GM12874 (cell line): ENCODE data around the gene HBG1.

Experiments used
- TF ChIP-seq, protein P1 (sequence below): IDR thresholded peaks from 2 replicates; pipeline ENCODE4 v1.5.1; 2011; ENCODE audit warnings: low read depth, mild to moderate bottlenecking, control low read depth, low read length, moderate library complexity; ENCODE audit not compliant: insufficient read depth

HBG1 gene

DNA sequence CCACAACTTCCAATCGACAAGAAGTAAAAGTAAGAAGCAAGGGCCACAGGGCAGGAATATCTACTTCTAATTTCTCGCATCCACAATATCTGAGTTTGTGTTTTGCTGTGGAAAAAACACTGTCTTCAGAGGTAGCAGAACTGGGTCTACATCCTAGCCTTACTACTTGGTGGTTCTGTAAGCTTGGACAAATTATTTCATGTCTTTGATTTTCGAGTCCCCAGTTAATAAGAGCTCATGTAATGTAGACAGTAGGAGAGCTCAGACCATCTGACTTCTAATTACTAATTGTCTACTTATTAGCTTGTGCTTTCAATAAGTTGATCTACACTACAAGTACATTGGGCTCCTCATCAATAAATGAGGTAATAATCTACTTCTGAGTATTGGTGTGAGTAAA lies 33.4 kb upstream of the HBG1 start:
- TF ChIP-seq, protein P1, sequence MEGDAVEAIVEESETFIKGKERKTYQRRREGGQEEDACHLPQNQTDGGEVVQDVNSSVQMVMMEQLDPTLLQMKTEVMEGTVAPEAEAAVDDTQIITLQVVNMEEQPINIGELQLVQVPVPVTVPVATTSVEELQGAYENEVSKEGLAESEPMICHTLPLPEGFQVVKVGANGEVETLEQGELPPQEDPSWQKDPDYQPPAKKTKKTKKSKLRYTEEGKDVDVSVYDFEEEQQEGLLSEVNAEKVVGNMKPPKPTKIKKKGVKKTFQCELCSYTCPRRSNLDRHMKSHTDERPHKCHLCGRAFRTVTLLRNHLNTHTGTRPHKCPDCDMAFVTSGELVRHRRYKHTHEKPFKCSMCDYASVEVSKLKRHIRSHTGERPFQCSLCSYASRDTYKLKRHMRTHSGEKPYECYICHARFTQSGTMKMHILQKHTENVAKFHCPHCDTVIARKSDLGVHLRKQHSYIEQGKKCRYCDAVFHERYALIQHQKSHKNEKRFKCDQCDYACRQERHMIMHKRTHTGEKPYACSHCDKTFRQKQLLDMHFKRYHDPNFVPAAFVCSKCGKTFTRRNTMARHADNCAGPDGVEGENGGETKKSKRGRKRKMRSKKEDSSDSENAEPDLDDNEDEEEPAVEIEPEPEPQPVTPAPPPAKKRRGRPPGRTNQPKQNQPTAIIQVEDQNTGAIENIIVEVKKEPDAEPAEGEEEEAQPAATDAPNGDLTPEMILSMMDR, result no peak

DNA sequence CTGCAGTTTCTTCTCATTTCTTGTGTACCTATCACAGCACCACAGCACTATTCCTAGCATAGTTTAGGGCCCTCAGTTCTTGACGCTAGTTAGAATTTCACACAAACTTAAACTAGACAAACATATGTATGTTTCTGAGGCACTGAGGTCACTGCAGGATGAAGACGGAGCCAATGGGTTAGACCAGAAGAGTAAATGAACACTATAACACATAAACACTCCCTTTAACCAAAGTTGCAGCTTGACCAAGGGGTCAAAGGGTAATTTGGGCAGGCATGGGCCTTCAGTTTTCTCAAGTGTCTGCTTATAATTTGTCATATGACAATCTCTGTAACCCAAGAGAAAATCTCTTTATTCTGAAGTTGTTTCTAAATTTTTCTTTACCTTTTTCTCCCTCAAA lies 33.0 kb upstream of the HBG1 start:
- TF ChIP-seq, protein P1, result no peak

DNA sequence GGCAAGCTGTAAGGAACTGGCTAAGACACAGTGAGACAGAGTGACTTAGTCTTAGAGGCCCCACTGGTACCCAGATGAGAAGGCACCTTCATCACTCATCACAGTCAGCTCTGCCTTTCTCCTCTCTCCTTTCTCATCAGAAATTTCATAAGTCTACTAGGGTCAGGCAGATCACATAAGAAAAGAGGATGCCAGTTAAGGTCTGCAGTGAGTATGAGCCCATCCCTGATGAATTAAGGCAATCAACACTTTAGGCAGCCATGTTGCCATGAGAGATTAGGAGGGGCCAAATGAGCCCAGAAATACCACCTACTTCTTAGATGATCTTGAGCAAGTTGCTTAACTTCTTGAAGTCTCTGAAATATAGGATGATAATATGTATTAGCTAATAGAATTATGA lies 31.9 kb upstream of the HBG1 start:
- TF ChIP-seq, protein P1, result no peak

DNA sequence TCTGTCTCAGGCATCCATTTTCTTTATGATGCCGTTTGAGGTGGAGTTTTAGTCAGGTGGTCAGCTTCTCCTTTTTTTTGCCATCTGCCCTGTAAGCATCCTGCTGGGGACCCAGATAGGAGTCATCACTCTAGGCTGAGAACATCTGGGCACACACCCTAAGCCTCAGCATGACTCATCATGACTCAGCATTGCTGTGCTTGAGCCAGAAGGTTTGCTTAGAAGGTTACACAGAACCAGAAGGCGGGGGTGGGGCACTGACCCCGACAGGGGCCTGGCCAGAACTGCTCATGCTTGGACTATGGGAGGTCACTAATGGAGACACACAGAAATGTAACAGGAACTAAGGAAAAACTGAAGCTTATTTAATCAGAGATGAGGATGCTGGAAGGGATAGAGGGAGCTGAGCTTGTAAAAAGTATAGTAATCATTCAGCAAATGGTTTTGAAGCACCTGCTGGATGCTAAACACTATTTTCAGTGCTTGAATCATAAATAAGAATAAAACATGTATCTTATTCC lies 31.0 kb upstream of the HBG1 start:
- TF ChIP-seq, protein P1, result no peak

DNA sequence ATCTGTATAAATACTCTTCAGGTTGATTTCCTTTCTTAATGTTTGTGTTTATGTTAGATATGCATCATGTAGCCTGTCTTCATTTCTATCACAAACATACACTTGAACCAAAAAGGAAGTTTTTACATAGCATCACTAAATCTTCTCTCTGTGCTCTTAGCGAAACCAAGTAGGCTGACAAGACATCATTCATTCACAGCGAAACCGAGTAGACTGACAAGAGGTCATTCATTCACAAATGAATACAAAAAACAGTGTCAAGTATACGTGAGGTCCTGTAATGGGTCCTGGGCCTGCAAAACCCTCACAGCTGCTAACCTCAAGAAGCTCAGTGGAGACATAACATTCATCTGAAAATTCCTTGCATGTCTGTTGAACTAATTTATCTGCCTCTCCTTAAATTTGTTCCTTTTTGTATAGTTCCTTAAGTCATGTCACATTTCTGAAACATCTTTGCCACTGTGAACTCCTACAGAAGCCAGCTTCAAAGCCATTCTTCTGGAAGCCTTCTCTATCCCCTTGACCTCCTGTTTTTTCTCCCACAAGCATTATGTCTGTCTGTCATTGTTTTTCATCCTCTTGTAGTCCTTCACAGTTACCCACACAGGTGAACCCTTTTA lies 29.9 kb upstream of the HBG1 start:
- TF ChIP-seq, protein P1, result no peak

DNA sequence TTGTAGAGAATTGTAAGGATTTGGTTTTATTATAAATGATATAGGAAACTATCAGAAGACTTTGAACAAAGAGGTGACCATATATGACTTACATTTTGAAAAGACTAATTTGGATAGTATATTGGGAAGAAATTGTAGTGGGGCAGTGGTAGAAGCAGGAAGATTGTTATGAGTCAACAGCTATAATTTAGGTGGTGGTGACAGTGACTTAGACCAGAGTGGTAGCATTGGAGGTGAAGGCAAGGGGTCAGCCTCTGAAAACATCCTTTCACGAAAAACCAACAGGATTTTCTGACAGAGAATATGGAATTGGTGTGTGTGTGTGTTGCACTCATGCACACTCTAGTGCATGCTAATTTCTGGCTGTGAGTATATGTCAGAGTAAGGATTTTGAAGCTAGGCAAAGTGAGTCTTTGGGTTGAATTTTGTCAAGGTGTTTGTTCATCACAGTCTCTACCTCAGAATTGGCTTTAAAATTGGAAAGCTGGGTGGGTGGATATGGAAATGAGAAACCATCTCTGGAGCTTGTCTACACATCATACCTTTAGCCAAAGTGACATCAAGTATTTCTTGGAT lies 28.2 kb upstream of the HBG1 start:
- TF ChIP-seq, protein P1, result no peak

DNA sequence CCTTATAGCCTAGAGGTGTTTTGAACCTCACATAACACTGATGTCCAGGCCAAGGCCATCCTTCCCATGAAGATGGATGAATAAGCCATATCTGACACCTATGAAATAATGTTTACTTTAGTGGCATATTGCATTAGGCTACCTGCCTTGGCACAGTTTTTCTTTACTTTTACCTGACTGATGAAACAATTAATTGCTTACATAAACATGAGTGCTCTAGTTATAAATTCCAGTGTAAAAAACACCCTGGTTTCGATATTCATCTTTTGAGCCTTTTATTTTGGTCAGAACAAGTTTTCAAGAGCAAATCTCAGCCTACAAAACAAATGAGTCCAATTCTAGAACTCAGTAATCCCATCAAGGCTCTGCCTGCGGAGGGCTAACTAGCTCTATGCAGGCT lies 27.0 kb upstream of the HBG1 start:
- TF ChIP-seq, protein P1, result no peak
